Forelimb muscle (tissue), 1 donor: ENCODE data around the gene BAX. TPM values are rescaled to one million over a fixed set of nuclear protein-coding genes. Genes with fewer than 3 reads are reported as not detected.
A peak's percentile ranks its signal among the peaks of the same experiment; 100 is the strongest.

Experiments
- DNase-seq: peaks from one replicate; pipeline ENCODE4 v3.0.0-alpha.2; 2013; ENCODE audit warnings: low read depth
- polyA plus RNA-seq: library from polyadenylated mRNA; unstranded; fragments of 120-200 nt; gene quantifications from one replicate; pipeline ENCODE4 v1.2.1, GENCODE V29; 2013; ENCODE audit not compliant: insufficient read length

The BAX gene
- polyA plus RNA-seq, 1 donor: 40.7 TPM

DNA sequence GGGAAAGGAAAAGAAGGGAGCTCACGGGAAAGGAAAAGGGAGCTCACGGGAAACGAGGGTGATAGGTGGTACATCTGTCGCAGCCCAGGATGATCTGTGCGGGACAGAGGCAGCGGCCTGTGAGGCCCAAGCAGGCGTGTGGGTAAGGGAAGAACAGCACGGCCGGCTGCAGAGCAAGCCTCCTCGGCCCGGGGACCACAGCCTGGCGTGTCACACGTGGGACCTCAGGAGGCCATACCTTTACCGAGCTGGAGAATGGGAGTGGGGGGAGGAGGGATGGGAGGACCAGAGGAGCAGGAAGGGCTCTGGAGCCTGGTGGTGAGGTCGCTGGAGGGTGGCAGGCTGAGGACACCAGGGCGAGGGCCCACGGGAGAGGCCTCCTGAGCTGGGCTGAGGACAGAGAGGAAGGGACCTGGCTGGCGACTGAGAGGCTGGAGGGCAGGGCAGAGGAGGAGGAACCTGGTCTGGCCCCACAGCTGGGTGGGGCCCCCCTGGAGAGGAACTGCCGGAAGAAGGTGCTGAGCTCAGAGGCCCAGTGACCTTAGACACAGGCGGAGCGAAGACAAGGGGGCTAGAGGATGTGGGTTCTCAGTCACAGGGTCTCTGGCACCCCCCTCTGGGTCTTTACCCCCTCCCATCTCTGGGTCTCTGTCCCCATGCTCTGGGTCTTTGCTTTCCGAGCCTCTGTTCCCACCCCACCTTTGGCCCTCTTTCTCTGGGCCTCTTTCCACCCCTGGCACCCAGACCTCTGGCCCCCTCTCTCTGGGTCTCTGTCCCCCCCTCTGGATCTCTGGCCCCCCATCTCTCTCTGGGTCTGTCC lies 7.6 kb downstream of the BAX start:
- no peak for DNase-seq

DNA sequence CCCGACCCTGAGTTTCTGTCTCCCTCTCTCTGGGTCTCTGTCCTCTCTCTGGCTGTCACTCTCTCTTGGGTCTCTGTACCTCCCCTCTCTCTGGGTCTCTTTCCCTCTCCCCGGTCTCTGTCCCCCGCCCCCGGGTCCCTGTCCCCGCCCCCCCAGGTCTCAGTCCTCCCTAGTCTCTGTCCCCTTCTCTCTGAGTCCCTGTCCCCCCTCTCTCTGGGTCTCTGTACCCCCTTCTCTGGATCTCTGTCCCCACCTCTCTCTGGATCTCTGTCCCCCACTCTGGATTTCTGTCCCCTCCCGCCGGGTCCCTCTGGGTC lies 8.1 kb downstream of the BAX start:
- no peak for DNase-seq

DNA sequence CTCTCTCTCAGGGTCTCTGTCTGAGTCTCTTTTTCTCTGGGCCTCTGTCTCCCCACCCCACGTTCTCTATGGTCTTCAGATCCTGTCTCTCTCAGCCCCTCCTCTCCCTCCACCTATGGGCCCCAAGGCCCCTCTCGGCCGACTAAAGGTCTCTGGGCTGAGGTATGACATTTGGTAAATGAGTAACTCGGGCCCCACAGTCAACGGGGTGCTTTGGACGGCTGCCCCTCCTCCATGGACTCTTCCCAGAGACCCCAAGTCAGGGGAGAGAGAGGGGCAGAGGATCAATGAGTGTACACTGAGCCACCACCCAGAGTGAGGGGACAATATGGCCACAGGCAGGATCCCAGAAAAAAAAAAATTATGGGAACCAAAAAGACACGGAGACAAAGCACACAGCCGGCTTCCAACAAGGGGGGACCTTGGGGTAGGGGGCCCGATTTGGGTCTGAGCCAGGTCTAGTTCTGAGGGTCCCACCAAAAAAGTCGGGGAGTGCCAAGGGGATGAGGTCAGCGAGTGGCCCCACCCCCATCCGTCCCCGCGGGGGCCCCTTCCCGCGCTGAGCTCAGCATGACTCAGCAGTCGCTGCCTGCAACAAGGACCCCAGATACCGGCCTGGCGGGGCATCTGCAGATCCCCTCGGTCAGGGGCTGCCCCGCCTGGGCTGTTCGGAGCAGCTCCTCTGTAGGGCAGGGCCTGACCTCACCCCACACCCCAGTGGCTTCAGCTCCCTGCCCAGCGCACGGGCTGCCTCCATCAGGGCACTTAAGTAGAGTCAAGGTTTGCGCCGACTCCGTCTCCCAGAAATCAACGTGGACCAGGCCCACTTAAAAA lies 8.9 kb downstream of the BAX start:
- no peak for DNase-seq

DNA sequence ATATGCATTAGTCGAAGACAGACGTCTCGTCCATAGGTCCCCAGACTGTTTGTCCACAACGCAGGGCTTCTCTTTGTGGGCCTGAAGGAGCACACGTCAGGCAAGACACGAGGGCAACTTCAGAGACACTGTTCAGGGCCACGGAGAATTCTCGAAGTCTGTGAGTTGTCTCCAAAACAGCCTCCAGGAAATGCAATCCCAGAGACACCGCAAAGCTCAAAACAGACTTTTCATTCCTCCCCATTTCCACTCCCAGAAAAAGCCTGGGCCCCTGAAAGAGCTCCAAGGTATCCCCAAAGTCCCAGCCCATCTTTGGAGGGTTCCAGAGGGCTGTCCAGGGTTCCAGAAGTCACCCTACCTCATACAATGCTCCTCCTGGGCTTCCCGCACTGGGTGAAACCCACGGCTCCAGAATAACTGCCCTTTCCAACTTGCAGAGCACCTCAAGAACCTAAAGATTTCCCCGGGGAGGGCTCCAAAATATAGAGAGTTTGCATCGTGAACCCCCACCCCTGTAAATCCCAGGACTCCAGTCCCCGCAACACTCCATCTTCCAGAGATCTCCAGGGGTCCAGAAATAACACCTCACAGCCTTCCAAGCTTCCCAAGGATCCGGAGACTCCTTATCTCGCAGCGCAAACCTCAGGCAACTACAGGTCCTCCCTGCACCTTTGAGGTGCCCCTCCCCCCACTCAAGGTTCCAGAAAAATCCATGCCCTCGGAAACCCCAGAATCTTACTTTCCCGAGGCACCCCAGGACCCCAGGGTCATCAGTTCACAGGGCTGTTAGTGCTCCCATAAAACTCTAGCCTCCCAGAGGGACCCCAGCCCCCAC lies 9.7 kb downstream of the BAX start:
- no peak for DNase-seq

DNA sequence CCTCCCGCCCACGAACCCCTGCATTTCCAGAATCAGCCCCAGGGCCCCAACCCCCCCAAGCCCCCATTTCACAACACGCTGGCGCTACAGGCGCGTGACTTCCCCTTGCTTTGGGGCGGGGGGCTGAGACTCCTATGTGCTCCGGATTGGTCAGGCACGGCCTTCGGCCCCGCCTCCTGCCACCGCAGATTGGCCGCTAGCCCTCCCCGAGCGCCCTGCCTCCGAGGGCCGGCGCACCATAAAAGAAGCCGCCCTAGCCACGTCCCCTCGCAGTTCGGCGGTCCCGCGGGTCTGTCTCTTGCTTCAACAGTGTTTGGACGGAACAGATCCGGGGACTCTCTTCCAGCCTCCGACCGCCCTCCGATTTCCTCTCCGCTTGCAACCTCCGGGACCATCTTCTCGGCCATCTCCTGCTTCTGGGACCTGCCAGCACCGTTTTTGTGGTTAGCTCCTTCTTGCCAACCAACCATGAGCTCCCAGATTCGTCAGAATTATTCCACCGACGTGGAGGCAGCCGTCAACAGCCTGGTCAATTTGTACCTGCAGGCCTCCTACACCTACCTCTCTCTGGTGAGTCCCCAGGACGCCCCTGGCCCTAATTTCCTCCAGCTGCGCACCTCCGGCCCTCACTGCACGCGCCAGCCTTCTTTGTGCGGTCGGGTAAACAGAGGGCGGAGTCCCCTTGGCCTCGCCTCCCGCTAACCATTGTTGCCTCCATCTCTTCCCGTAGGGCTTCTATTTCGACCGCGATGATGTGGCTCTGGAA lies 10.5 kb downstream of the BAX start, which contains the start of gene FTL:
FTL (plus strand) TSS at position 270 of the 766 bp plus-strand sequence; CDS start at position 469, 199 bp downstream.
- peak; percentile 86 for DNase-seq

DNA sequence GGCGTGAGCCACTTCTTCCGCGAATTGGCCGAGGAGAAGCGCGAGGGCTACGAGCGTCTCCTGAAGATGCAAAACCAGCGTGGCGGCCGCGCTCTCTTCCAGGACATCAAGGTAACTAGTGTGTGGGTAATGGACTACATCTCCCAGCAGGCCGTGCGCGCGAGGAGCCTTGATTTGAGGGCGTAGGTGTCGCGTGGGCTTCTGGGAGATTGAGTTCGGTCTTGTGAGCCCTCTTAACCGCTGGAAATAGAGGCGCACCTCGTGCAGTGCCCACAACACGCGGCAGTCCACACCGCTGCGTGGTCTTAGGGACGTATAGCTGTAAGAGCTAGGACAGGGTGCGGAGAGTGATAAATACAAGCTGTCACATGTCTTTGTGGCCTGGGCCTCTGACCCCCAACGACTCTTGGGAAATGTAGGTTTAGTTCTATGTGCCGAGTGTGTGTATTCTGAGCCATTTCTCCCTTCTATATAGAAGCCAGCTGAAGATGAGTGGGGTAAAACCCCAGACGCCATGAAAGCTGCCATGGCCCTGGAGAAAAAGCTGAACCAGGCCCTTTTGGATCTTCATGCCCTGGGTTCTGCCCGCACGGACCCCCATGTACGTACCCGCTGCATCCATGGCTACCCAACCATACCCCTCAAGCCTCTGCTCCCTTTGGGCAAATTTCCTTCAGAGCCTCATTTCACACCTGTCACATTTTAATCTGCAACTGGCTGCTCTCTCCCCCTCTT lies 11.3 kb downstream of the BAX start:
- DNase-seq: peak; percentile 59

DNA sequence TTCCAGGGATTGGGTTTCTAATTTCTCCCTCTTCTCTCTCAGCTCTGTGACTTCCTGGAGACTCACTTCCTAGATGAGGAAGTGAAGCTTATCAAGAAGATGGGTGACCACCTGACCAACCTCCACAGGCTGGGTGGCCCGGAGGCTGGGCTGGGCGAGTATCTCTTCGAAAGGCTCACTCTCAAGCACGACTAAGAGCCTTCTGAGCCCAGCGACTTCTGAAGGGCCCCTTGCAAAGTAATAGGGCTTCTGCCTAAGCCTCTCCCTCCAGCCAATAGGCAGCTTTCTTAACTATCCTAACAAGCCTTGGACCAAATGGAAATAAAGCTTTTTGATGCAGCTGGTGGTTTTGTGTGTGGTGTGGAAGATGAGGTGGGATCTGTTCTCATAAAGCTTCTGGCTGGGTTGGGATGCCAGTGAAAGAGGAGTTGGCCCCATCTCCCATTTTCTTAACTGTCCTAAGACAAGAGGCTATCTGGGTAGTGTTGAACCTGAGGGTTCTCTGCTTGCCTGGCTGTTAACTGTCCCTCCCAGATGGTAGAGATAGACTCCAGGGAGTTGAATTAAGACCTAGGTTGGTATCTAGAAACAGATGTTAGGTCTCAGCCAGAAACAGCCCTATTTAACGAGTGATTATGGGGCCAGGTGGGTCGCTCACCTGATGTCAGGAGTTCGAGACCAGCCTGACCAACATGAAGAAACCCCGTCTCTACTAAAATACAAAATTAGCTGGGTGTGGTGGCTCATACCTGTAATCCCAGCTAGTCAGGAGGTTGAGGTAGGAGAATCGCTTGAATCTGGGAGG lies 12.1 kb downstream of the BAX start:
- DNase-seq: no peak

DNA sequence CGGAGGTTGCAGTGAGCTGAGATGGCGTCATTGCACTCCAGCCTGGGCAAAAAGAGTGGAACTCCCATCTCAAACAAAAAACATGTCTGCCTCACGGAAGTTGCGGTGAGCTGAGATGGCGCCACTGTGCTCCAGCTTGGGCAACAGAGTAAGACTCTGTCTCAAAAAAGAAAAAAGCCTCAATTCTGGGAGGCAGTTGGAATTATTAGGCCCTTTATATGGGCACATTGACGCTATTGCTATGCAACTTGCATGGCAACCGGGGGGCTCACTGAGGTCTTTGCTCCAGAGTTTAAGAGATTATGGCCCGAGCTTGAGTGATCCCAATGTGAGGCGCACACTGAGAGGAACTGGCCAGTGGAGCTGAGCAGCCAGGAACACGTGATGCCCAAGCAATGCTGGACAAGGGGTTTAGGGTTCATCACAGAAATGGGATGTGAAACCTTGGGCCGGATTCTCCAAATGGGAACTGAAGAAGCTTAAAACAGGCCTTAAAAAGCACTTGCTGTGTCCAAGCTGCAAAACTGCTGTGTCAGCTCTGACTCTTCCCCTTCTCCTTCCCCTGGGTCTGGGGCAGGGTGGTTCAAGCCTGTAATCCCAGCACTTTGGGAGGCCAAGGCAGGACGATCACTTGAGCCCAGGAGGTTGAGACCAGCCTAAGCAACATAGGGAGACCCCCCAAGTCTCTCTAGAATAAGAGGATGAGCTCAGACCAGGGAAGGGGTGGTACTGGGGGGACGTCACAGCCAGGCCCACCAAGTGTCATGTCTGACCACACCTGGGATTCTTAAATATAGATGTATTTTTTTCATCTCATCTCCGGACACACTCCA lies 12.9 kb downstream of the BAX start:
- no peak for DNase-seq

DNA sequence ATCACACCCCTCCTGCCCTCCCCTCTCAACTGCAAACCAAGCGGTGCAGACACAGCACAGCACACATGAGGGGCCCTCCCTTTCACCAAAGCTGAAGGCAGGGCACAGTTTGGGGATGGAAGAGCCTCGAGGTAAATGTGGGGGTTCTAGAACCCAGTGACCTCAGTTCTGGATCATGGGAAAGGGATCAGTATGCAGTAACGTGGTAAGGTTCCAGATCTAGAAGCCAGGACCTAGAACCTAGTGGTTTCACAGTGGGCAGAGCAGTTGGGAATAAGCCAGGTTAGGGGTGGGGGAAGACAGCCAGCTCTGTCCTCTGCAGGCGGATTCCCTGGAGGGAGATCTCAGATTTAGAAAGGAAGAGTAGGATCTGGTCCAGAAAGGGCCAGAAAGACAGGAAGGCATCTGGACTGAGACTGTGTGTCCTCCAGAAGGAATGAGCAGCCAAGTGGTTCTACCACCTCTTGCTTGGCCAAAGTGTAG lies 13.5 kb downstream of the BAX start:
- no peak for DNase-seq

DNA sequence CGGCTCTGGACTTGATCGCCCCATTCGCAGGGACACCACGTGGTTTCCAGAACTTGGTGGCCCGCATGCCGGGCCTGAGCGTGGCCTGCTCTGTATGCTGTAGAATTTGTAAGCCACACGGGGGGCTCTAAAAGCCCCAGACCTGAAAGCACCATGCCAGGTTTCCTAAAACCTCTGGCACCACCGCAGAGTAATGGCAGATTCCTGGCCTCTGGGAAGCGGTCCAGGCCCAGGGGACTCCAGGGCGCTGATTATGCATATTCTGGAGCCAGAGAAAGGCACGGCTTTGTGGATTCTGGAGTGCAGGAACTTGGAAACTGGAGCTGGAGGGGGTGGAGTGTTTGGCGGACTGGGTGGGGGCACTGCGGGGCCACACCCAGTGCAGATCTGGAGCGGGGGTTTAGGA lies 14.1 kb downstream of the BAX start:
- DNase-seq: no peak

DNA sequence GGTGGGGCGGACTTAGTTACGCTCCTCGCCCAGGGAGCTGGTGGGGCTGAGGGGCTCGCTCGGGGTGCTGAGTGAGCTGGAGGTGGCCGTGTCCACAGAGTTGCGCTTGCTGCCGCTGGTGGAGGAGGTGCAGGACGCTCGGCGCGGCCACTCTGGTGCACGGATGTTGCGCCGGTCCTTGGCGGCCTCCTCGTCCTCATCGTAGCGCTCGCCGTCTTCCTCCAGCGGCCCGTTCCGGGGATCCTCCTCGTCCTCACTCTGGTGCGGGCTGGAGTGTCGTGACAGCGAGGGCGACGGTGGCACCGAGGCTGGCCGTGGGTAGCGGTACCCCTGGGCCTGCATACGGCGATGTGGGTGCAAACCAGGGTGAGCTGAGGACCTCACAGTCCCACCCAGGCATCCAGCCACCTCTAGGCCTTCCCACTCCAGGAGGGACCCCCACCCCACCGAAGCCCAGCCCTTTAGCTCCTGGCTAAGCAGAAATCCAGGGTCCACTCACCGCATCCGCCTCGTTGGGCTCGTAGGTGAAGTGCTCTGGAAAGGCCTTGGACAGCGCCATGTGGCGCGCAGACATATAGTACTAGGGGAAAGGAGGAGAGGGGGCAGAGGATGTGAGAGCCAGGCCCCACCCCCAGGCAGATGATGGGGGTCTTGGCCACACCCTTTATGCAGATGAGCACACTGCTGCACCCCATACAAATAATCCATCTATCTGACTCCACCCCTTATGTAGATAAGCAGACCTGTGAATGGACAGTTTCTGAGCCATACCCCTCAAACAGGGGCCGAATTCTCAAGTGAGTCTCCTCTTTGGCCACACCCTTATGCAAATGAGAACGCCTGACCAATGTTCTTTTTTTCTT lies 14.8 kb downstream of the BAX start:
- no peak for DNase-seq

DNA sequence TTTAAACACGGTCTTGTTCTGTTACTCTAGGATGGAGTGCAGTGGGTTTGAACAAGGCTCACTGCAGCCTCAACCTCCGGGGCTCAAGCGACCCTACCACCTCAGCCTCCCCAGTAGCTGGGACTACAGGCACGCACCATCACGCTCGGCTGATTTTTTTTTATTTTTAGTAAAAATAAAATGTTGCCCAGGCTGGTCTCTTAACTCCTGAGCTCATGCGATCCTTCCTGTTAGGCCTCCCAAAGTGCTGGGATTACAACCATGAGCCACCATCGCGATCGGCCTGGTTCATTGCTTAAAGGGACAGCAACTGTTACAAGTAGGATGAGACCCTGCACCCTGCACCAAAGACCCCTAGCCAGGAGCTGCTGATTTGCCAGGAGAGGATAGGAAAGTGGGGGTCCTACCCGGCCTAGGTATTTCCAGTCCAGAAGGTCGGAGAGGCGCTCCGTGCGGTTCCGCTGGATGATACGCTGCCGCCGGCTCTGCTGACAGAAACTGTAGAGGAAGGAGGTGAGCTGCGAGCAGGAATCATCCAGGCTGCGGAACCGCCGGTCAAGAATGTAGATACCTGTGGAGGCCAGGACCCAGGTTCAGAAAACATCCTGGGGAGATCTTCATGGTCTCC lies 15.6 kb downstream of the BAX start:
- no peak for DNase-seq

DNA sequence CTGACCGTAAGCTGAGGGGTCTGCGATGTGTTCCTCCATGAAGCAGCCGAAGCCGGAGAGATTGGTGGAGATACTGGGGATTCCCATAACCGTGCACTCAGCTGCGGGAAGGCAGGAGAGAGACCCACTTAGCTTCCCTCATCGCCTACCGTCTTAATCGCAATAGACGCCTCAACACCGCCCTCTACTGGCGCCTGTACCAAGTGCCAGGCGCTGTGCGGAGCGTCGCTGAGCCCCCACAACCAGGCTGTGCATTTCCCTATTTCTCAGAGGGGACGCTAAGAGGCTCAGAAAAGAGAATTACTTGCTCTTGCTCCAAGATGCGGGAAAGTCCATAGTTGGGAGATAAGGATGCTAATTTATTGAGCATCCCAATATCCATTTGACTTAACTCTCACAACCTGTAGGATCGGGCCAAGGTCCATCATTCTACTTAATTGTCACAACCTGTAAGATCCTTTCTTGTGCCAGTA lies 16.3 kb downstream of the BAX start:
- DNase-seq: no peak

DNA sequence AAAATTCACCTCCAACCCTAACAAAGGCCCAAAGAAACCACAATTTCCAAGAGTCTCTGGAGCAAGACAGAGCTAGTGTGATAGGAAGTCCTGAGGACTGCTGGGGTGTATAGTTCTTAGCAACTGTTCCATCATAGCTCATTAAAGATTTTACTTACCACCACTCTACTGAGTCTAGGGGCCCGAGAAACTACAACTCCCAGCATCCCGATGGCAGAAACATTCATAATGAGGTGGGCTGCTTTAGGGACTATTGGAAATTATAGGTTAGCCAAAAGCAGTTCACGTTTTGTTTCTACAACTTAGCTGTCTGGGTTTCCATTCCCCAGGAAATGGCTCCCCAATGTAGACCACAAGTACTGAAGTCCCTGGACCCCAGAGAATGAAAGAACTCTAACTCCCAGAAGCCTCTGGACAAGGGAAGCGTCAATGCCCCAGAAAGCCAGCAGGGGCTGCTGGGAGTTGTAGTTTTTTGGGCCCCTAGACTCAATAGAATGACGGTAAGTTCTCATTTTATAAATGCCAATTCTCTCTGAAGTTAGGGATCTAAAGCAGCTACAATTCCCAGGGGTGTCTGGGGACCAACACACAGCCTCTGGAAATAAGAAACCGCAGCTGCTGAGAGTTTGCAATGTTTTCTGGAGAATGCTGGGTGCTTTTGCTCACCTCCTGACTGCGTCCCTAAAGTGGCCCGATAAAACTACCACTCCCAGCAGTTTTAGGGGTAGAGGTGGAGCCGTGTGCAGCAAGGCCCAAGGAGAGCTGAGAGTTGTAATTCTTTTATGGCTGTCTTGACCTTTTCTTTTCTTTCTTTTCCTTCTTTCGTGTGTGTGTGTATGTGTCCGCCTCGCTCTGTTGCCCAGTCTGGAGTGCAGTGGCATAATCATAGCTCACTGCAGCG lies 21.5 kb downstream of the BAX start:
- no peak for DNase-seq

DNA sequence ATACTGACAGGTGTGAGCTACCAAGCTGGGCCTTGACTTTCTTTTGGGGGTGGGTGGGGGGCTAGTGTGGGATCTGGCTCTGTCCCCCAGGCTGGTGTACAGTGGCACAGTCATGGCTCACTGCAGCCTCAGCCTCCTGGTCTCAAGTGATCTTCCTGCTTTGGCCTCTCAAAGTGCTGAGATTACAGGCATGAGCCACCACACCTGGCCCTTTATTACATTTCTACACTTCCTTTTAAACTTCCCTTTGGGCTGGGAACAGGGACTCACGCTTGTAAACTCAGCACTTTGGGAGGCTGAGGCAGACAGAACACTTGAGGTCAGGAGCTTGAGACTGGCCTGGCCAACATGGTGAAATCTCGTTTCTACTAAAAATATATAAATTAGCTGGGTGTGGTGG lies 22.4 kb downstream of the BAX start:
- no peak for DNase-seq

DNA sequence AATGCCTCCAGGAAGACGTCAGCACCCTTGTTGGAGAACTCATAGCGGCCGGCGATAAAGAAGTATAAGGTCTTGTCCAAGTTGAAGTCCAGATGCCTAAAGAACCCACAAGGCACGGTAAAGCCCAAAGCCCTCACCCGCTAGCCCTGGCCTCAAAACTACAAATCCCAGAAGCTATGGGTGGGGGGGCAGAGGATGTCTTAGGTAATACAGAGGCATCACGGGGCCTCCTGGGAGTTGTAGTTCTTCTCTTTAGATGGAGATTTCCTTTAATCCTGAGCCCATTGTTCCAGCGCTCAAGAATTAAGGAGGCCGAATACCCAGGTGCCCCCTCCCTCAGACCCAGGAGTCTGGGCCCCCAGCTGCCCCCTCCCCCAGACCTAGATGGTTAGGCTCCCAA lies 27.6 kb downstream of the BAX start:
- no peak for DNase-seq
